Central memory CD8-positive, alpha-beta T cell (primary cell): Measurements from ENCODE around the gene ARGFX.
"Not testable (repeated sequence)": the region's sequence is repeated elsewhere in the genome, so short reads cannot be mapped to it uniquely, and the experiment has no call there.

Experiments
- ATAC-seq: fragments of 150-1000 bp; cut with Tn5 transposase; replicated peaks from 2 replicates; pipeline ENCODE4 v1.10.0; 2022; ENCODE audit warnings: mild to moderate bottlenecking, moderate FRiP score, moderate number of reproducible peaks; ENCODE audit not compliant: poor library complexity, severe bottlenecking; ENCODE audit errors: extremely low read depth
- DNase-seq, 2 donors: peaks; one replicate each; pipeline ENCODE4 v3.0.0; 2021; ENCODE audit warnings: low spot score in 2 of 2
- H3K27ac Mint-ChIP-seq: one replicate; pipeline ENCODE4 v1.8.0; 2022; ENCODE audit warnings: low read depth, mild to moderate bottlenecking, moderate library complexity, mixed read lengths
- H3K27me3 Mint-ChIP-seq: one replicate; pipeline ENCODE4 v1.8.0; 2022; ENCODE audit warnings: mixed read lengths
- H3K36me3 Mint-ChIP-seq: one replicate; pipeline ENCODE4 v1.8.0; 2022; ENCODE audit warnings: mild to moderate bottlenecking, moderate library complexity, mixed read lengths; ENCODE audit not compliant: insufficient read depth
- H3K4me1 Mint-ChIP-seq: one replicate; pipeline ENCODE4 v1.8.0; 2022; ENCODE audit warnings: mixed read lengths
- H3K4me3 Mint-ChIP-seq: one replicate; pipeline ENCODE4 v1.8.0; 2022; ENCODE audit warnings: mild to moderate bottlenecking, moderate library complexity, mixed read lengths
- H3K9me3 Mint-ChIP-seq: one replicate; pipeline ENCODE4 v1.8.0; 2022; ENCODE audit warnings: mixed read lengths

Gene ARGFX

GRCh38 chr3:121566773-121567172 is 976 bp upstream of the ARGFX start:
- Mint-ChIP-seq H3K4me3 (no peak overlapping the region), H3K27ac (no peak overlapping the region), H3K4me1 (no peaks in the 10 kb centered on the region), H3K27me3 (peaks cover 15% of the 10 kb centered on the region), H3K9me3 (no peaks in the 10 kb centered on the region), H3K36me3 (no peaks in the 10 kb centered on the region)
- no peak for DNase-seq
- no peak for ATAC-seq

GRCh38 chr3:121574449-121574848 is 6.7 kb downstream of the ARGFX start:
- DNase-seq (no peak), ATAC-seq (no peak)

GRCh38 chr3:121581691-121582090 is 13.9 kb downstream of the ARGFX start:
- no peaks in the 10 kb centered on the region for H3K36me3 Mint-ChIP-seq
- no peak for ATAC-seq
- no peak for DNase-seq
- no peak overlapping the region for H3K4me3 Mint-ChIP-seq
- no peak overlapping the region for H3K27ac Mint-ChIP-seq
- H3K4me1 Mint-ChIP-seq, result no peaks in the 10 kb centered on the region
- no peaks in the 10 kb centered on the region for H3K9me3 Mint-ChIP-seq
- H3K27me3 Mint-ChIP-seq, result peaks cover 34% of the 10 kb centered on the region

More at GRCh38 chr3:121574449-121574848, 6.7 kb downstream of the ARGFX start:
- H3K36me3 Mint-ChIP-seq, result no peaks in the 10 kb centered on the region
- no peaks in the 10 kb centered on the region for H3K9me3 Mint-ChIP-seq
- H3K27ac Mint-ChIP-seq, result no peak overlapping the region
- no peaks in the 10 kb centered on the region for H3K27me3 Mint-ChIP-seq
- no peak overlapping the region for H3K4me3 Mint-ChIP-seq
- no peaks in the 10 kb centered on the region for H3K4me1 Mint-ChIP-seq

GRCh38 chr3:121584418-121584817 is 16.7 kb downstream of the ARGFX start:
- Mint-ChIP-seq H3K9me3 (no peaks in the 10 kb centered on the region), H3K27me3 (peaks cover 36% of the 10 kb centered on the region), H3K4me1 (no peaks in the 10 kb centered on the region), H3K4me3 (no peak overlapping the region), H3K27ac (no peak overlapping the region), H3K36me3 (no peaks in the 10 kb centered on the region)
- no peak for DNase-seq
- ATAC-seq, result no peak

- no peak within 1 kb of the TSS for H3K4me3 Mint-ChIP-seq
- no peak within 1 kb of the TSS for H3K27ac Mint-ChIP-seq
- no peak for ATAC-seq
These were observed 25.3 kb downstream of the ARGFX start, which contains the start of gene FBXO40 for GRCh38 chr3:121592856-121593702. FBXO40 (plus strand) TSS chr3:121593379; CDS start chr3:121620576, 27,197 bp downstream.

GRCh38 chr3:121593806-121594205 is 26.1 kb downstream of the ARGFX start:
- not testable (repeated sequence) for ATAC-seq, H3K9me3 Mint-ChIP-seq, H3K36me3 Mint-ChIP-seq, H3K4me3 Mint-ChIP-seq, DNase-seq, H3K27me3 Mint-ChIP-seq, H3K4me1 Mint-ChIP-seq, H3K27ac Mint-ChIP-seq

More at GRCh38 chr3:121592856-121593702, 25.3 kb downstream of the ARGFX start, which contains the start of gene FBXO40:
- Mint-ChIP-seq H3K36me3 (no peaks in the 10 kb centered on the region), H3K9me3 (no peaks in the 10 kb centered on the region), H3K27me3 (peaks cover 9% of the 10 kb centered on the region), H3K4me1 (no peaks in the 10 kb centered on the region)
- no peak for DNase-seq

- ATAC-seq (no peak), DNase-seq (no peak)
- H3K9me3 Mint-ChIP-seq, result no peaks in the 10 kb centered on the region
- H3K4me1 Mint-ChIP-seq, result no peaks in the 10 kb centered on the region
- H3K4me3 Mint-ChIP-seq, result no peak overlapping the region
- H3K36me3 Mint-ChIP-seq, result no peaks in the 10 kb centered on the region
- no peak overlapping the region for H3K27ac Mint-ChIP-seq
- H3K27me3 Mint-ChIP-seq, result peaks cover 9% of the 10 kb centered on the region
These were observed 27.1 kb downstream of the ARGFX start for GRCh38 chr3:121594850-121595249.

- Mint-ChIP-seq H3K4me1 (no peaks in the 10 kb centered on the region), H3K9me3 (no peaks in the 10 kb centered on the region), H3K36me3 (no peaks in the 10 kb centered on the region), H3K4me3 (no peak overlapping the region), H3K27me3 (no peaks in the 10 kb centered on the region), H3K27ac (no peak overlapping the region)
- DNase-seq (no peak), ATAC-seq (no peak)
These were observed 28.1 kb downstream of the ARGFX start for GRCh38 chr3:121595765-121596406.

- no peak overlapping the region for H3K27ac Mint-ChIP-seq
- no peaks in the 10 kb centered on the region for H3K27me3 Mint-ChIP-seq
- H3K4me3 Mint-ChIP-seq, result no peak overlapping the region
- DNase-seq, result no peak
- no peaks in the 10 kb centered on the region for H3K4me1 Mint-ChIP-seq
- ATAC-seq, result no peak
- no peaks in the 10 kb centered on the region for H3K9me3 Mint-ChIP-seq
- H3K36me3 Mint-ChIP-seq, result no peaks in the 10 kb centered on the region
These were observed 30.8 kb downstream of the ARGFX start for GRCh38 chr3:121598564-121598963.

GRCh38 chr3:121599900-121600299 is 32.2 kb downstream of the ARGFX start:
- not testable (repeated sequence) for H3K4me3 Mint-ChIP-seq, H3K4me1 Mint-ChIP-seq, H3K9me3 Mint-ChIP-seq, H3K36me3 Mint-ChIP-seq, H3K27ac Mint-ChIP-seq, H3K27me3 Mint-ChIP-seq, DNase-seq, ATAC-seq

- DNase-seq (no peak), ATAC-seq (no peak)
- Mint-ChIP-seq H3K4me3 (no peak overlapping the region), H3K27me3 (no peaks in the 10 kb centered on the region), H3K27ac (no peak overlapping the region), H3K4me1 (no peaks in the 10 kb centered on the region), H3K9me3 (no peaks in the 10 kb centered on the region), H3K36me3 (peaks cover 1% of the 10 kb centered on the region)
These were observed 33.6 kb downstream of the ARGFX start for GRCh38 chr3:121601212-121601812.

GRCh38 chr3:121604759-121605158 is 37.0 kb downstream of the ARGFX start:
- no peak for DNase-seq
- no peaks in the 10 kb centered on the region for H3K27me3 Mint-ChIP-seq
- H3K27ac Mint-ChIP-seq, result no peak overlapping the region
- no peak overlapping the region for H3K4me3 Mint-ChIP-seq
- H3K9me3 Mint-ChIP-seq, result no peaks in the 10 kb centered on the region
- no peaks in the 10 kb centered on the region for H3K4me1 Mint-ChIP-seq
- no peak for ATAC-seq
- peaks cover 1% of the 10 kb centered on the region for H3K36me3 Mint-ChIP-seq
